Measurements from ENCODE around the gene TCF7L1. TPM values are rescaled to one million over a fixed set of nuclear protein-coding genes. Genes with fewer than 3 reads are reported as not detected.
A peak's percentile ranks its signal among the peaks of the same experiment; 100 is the strongest.

Gene TCF7L1
- total RNA-seq, 1 donor from 2014 or later = 83.8 TPM

GRCh38 chr2:85234868-85235267, 101.7 kb downstream of the TCF7L1 start:
- Mint-ChIP-seq H3K9me3 (ENCODE audit: unreplicated experiment) (no peaks in the 10 kb centered on the region), H3K27ac (ENCODE audit: unreplicated experiment) (peak overlapping the region; percentile 78), H3K27me3 (ENCODE audit: unreplicated experiment) (peaks cover 24% of the 10 kb centered on the region), H3K4me3 (ENCODE audit: unreplicated experiment) (no peak overlapping the region), H3K36me3 (ENCODE audit: low read depth, unreplicated experiment) (peaks cover 15% of the 10 kb centered on the region), H3K4me1 (ENCODE audit: unreplicated experiment) (peaks cover 57% of the 10 kb centered on the region)
- TF ChIP-seq, protein P1, sequence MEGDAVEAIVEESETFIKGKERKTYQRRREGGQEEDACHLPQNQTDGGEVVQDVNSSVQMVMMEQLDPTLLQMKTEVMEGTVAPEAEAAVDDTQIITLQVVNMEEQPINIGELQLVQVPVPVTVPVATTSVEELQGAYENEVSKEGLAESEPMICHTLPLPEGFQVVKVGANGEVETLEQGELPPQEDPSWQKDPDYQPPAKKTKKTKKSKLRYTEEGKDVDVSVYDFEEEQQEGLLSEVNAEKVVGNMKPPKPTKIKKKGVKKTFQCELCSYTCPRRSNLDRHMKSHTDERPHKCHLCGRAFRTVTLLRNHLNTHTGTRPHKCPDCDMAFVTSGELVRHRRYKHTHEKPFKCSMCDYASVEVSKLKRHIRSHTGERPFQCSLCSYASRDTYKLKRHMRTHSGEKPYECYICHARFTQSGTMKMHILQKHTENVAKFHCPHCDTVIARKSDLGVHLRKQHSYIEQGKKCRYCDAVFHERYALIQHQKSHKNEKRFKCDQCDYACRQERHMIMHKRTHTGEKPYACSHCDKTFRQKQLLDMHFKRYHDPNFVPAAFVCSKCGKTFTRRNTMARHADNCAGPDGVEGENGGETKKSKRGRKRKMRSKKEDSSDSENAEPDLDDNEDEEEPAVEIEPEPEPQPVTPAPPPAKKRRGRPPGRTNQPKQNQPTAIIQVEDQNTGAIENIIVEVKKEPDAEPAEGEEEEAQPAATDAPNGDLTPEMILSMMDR (IDR thresholded peaks at IDR 0.05; ENCODE audit: unreplicated experiment) = no peak
- DNase-seq (ENCODE audit: low spot score) = no peak

- Mint-ChIP-seq H3K4me1 (ENCODE audit: unreplicated experiment) (peaks cover 61% of the 10 kb centered on the region), H3K4me3 (ENCODE audit: unreplicated experiment) (no peak overlapping the region), H3K27me3 (ENCODE audit: unreplicated experiment) (peaks cover 24% of the 10 kb centered on the region), H3K27ac (ENCODE audit: unreplicated experiment) (peak overlapping the region; percentile 78), H3K9me3 (ENCODE audit: unreplicated experiment) (no peaks in the 10 kb centered on the region), H3K36me3 (ENCODE audit: low read depth, unreplicated experiment) (peaks cover 15% of the 10 kb centered on the region)
- no peak for DNase-seq (ENCODE audit: low spot score)
- TF ChIP-seq, protein P1 (IDR thresholded peaks at IDR 0.05; ENCODE audit: unreplicated experiment) = no peak
Measured at GRCh38 chr2:85235281-85235680, 102.1 kb downstream of the TCF7L1 start.

GRCh38 chr2:85236084-85236483, 102.9 kb downstream of the TCF7L1 start:
- H3K4me3 Mint-ChIP-seq (ENCODE audit: unreplicated experiment) = no peak overlapping the region
- H3K4me1 Mint-ChIP-seq (ENCODE audit: unreplicated experiment) = peaks cover 67% of the 10 kb centered on the region
- no peak for DNase-seq (ENCODE audit: low spot score)
- peak overlapping the region; percentile 51 for H3K27ac Mint-ChIP-seq (ENCODE audit: unreplicated experiment)
- H3K27me3 Mint-ChIP-seq (ENCODE audit: unreplicated experiment) = peaks cover 24% of the 10 kb centered on the region
- no peaks in the 10 kb centered on the region for H3K9me3 Mint-ChIP-seq (ENCODE audit: unreplicated experiment)
- TF ChIP-seq, protein P1 (IDR thresholded peaks at IDR 0.05; ENCODE audit: unreplicated experiment) = no peak
- H3K36me3 Mint-ChIP-seq (ENCODE audit: low read depth, unreplicated experiment) = peaks cover 15% of the 10 kb centered on the region

DNA sequence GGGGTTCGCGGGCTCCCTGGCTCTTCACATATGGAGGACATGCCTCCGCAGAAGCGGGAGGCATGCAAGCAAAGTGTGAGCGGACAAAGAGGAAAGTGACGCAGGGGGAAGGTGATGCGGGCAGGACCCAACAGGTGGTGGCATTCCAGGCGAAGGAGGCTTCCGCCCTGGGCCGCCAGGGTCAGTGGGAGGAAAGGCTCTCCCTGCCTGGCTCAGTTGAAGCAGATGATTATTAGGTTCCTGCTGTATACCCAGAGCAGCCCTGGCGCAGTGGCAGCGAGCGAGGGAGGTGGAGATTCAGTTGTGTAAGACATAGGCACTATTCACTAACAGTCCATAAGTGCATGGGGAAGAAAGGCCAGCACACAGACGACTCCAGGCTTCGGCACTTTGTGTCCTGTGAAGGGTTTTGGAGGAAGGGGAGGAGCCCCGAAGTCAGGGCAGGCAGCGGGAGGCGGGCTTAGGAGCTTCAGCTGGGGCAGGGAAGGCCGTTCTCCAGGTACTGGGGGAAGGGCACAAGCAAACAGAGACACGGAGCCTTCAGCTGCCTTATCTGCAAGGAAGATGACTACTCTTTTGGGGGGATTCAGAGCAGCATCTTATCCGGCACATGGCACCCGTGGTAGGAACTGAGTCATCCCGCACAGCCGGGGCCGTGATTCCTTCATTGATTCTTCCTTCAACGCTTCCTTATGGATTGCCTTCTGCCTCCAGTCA, 104.8 kb downstream of the TCF7L1 start:
- Mint-ChIP-seq H3K4me1 (ENCODE audit: unreplicated experiment) (peaks cover 68% of the 10 kb centered on the region), H3K27ac (ENCODE audit: unreplicated experiment) (peak overlapping the region; percentile 72), H3K27me3 (ENCODE audit: unreplicated experiment) (peaks cover 20% of the 10 kb centered on the region), H3K4me3 (ENCODE audit: unreplicated experiment) (peak overlapping the region; percentile 68), H3K9me3 (ENCODE audit: unreplicated experiment) (no peaks in the 10 kb centered on the region), H3K36me3 (ENCODE audit: low read depth, unreplicated experiment) (peaks cover 8% of the 10 kb centered on the region)
- peak; percentile 53 for DNase-seq (ENCODE audit: low spot score)
- TF ChIP-seq, protein P1 (IDR thresholded peaks at IDR 0.05; ENCODE audit: unreplicated experiment) = no peak

DNA sequence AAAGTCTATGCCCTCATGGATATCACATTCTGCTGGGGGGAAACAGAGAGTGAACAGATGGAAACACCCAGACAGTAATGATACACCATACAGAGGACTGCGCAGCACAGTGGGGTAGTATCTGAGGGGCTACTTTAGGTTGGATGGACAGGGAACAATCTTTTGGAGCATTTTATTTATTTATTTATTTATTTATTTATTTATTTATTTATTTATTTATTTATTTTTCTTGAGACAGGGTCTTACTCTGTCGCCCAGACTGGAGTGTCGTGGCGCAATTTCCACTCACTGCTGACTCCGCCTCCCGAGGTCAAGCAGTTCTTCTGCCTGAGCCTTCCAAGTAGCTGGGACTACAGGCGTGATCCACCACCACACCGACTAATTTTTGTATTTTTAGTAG, 105.4 kb downstream of the TCF7L1 start:
- H3K4me1 Mint-ChIP-seq (ENCODE audit: unreplicated experiment) = peaks cover 71% of the 10 kb centered on the region
- H3K27ac Mint-ChIP-seq (ENCODE audit: unreplicated experiment) = peak overlapping the region; percentile 46
- H3K9me3 Mint-ChIP-seq (ENCODE audit: unreplicated experiment) = no peaks in the 10 kb centered on the region
- peaks cover 7% of the 10 kb centered on the region for H3K36me3 Mint-ChIP-seq (ENCODE audit: low read depth, unreplicated experiment)
- TF ChIP-seq, protein P1 (IDR thresholded peaks at IDR 0.05; ENCODE audit: unreplicated experiment) = no peak
- H3K4me3 Mint-ChIP-seq (ENCODE audit: unreplicated experiment) = no peak overlapping the region
- H3K27me3 Mint-ChIP-seq (ENCODE audit: unreplicated experiment) = peaks cover 20% of the 10 kb centered on the region
- no peak for DNase-seq (ENCODE audit: low spot score)

Data from endothelial cell (in vitro differentiated cells).